Measurements from ENCODE around the gene STAG1. TPM values are rescaled to one million over a fixed set of nuclear protein-coding genes. Genes with fewer than 3 reads are reported as not detected.

STAG1 gene
- total and polyA plus RNA-seq, 2 experiments from 2014 or later, result 9.0 to 21.9 TPM

DNA sequence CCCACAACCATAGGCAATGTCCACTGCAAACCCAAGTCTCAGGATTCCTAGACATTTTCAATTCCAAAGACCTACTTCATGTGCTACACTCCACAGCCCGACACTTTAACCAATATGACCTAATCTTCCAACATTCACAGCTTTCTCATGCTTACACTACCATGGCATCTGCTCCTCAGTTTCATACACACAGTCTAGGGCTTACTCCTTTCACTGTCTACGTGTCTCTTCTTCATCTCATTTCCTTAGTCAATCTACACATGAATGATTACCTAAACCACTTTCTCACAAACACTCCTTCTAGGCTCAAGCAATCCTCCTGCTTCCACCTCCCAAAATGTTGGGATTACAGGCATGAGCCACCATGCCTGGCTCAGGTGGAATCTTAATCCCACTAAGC is 106.3 kb downstream of the STAG1 start:
- Histone ChIP-seq H2AFZ (no peak overlapping the region), H3K79me2 (replicated peaks; ENCODE audit: insufficient read depth) (peaks cover 99% of the 10 kb centered on the region), H3F3A (replicated peaks; ENCODE audit: low read depth) (no peaks in the 10 kb centered on the region), H3K4me1 (ENCODE audit: insufficient read depth) (no peaks in the 10 kb centered on the region), H4K20me1 (replicated peaks; ENCODE audit: insufficient read depth) (no peaks in the 10 kb centered on the region; the same call in 1 of the 2 replicates), H3K36me3 (ENCODE audit: insufficient read depth) (no peaks in the 10 kb centered on the region), H3K4me3 (no peak overlapping the region), H3K4me2 (no peak overlapping the region), H3K27me3 (ENCODE audit: insufficient read depth) (no peaks in the 10 kb centered on the region), H3K9me2 (ENCODE audit: insufficient read depth) (no peaks in the 10 kb centered on the region), H3K27ac (ENCODE audit: low read depth) (no peak overlapping the region)
- Mint-ChIP-seq H3K27ac (no peak overlapping the region), H3K9me3 (no peaks in the 10 kb centered on the region), H3K36me3 (ENCODE audit: low read depth) (no peaks in the 10 kb centered on the region), H3K4me3 (no peak overlapping the region), H3K4me1 (no peaks in the 10 kb centered on the region; the same call in 2 of the 3 replicates), H3K27me3 (ENCODE audit: insufficient read depth, low read depth, poor library complexity) (peaks cover 1% of the 10 kb centered on the region)
- ATAC-seq (no peak), DNase-seq (ENCODE audit: low spot score) (no peak)
- TF ChIP-seq NANOG (IDR thresholded peaks at IDR 0.05; ENCODE audit: borderline replicate concordance) (no peak), EZH2 (IDR thresholded peaks at IDR 0.05; ENCODE audit: low read depth, unreplicated experiment) (no peak), JUNB (IDR thresholded peaks at IDR 0.05; ENCODE audit: unreplicated experiment) (no peak), EZH2phosphoT487 (IDR thresholded peaks at IDR 0.05; ENCODE audit: unreplicated experiment) (no peak), STAT1 (IDR thresholded peaks at IDR 0.05; ENCODE audit: unreplicated experiment) (no peak), CREB1 (CRISPR knock-in tag; IDR thresholded peaks at IDR 0.05; ENCODE audit: low read depth) (no peak), POLR2AphosphoS5 (IDR thresholded peaks at IDR 0.05; ENCODE audit: low read depth) (no peak), ZNF114 (CRISPR knock-in tag; IDR thresholded peaks at IDR 0.05) (no peak), ZNF331 (CRISPR knock-in tag; IDR thresholded peaks at IDR 0.05; ENCODE audit: low read depth) (no peak)
- TF ChIP-seq, protein P1, sequence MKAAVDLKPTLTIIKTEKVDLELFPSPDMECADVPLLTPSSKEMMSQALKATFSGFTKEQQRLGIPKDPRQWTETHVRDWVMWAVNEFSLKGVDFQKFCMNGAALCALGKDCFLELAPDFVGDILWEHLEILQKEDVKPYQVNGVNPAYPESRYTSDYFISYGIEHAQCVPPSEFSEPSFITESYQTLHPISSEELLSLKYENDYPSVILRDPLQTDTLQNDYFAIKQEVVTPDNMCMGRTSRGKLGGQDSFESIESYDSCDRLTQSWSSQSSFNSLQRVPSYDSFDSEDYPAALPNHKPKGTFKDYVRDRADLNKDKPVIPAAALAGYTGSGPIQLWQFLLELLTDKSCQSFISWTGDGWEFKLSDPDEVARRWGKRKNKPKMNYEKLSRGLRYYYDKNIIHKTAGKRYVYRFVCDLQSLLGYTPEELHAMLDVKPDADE (IDR thresholded peaks at IDR 0.05), result no peak
- TF ChIP-seq, protein P2, sequence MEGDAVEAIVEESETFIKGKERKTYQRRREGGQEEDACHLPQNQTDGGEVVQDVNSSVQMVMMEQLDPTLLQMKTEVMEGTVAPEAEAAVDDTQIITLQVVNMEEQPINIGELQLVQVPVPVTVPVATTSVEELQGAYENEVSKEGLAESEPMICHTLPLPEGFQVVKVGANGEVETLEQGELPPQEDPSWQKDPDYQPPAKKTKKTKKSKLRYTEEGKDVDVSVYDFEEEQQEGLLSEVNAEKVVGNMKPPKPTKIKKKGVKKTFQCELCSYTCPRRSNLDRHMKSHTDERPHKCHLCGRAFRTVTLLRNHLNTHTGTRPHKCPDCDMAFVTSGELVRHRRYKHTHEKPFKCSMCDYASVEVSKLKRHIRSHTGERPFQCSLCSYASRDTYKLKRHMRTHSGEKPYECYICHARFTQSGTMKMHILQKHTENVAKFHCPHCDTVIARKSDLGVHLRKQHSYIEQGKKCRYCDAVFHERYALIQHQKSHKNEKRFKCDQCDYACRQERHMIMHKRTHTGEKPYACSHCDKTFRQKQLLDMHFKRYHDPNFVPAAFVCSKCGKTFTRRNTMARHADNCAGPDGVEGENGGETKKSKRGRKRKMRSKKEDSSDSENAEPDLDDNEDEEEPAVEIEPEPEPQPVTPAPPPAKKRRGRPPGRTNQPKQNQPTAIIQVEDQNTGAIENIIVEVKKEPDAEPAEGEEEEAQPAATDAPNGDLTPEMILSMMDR (conservative IDR thresholded peaks at IDR 0.05; ENCODE audit: low read depth in 2 of 2), result no peak
- TF ChIP-seq, protein P3, sequence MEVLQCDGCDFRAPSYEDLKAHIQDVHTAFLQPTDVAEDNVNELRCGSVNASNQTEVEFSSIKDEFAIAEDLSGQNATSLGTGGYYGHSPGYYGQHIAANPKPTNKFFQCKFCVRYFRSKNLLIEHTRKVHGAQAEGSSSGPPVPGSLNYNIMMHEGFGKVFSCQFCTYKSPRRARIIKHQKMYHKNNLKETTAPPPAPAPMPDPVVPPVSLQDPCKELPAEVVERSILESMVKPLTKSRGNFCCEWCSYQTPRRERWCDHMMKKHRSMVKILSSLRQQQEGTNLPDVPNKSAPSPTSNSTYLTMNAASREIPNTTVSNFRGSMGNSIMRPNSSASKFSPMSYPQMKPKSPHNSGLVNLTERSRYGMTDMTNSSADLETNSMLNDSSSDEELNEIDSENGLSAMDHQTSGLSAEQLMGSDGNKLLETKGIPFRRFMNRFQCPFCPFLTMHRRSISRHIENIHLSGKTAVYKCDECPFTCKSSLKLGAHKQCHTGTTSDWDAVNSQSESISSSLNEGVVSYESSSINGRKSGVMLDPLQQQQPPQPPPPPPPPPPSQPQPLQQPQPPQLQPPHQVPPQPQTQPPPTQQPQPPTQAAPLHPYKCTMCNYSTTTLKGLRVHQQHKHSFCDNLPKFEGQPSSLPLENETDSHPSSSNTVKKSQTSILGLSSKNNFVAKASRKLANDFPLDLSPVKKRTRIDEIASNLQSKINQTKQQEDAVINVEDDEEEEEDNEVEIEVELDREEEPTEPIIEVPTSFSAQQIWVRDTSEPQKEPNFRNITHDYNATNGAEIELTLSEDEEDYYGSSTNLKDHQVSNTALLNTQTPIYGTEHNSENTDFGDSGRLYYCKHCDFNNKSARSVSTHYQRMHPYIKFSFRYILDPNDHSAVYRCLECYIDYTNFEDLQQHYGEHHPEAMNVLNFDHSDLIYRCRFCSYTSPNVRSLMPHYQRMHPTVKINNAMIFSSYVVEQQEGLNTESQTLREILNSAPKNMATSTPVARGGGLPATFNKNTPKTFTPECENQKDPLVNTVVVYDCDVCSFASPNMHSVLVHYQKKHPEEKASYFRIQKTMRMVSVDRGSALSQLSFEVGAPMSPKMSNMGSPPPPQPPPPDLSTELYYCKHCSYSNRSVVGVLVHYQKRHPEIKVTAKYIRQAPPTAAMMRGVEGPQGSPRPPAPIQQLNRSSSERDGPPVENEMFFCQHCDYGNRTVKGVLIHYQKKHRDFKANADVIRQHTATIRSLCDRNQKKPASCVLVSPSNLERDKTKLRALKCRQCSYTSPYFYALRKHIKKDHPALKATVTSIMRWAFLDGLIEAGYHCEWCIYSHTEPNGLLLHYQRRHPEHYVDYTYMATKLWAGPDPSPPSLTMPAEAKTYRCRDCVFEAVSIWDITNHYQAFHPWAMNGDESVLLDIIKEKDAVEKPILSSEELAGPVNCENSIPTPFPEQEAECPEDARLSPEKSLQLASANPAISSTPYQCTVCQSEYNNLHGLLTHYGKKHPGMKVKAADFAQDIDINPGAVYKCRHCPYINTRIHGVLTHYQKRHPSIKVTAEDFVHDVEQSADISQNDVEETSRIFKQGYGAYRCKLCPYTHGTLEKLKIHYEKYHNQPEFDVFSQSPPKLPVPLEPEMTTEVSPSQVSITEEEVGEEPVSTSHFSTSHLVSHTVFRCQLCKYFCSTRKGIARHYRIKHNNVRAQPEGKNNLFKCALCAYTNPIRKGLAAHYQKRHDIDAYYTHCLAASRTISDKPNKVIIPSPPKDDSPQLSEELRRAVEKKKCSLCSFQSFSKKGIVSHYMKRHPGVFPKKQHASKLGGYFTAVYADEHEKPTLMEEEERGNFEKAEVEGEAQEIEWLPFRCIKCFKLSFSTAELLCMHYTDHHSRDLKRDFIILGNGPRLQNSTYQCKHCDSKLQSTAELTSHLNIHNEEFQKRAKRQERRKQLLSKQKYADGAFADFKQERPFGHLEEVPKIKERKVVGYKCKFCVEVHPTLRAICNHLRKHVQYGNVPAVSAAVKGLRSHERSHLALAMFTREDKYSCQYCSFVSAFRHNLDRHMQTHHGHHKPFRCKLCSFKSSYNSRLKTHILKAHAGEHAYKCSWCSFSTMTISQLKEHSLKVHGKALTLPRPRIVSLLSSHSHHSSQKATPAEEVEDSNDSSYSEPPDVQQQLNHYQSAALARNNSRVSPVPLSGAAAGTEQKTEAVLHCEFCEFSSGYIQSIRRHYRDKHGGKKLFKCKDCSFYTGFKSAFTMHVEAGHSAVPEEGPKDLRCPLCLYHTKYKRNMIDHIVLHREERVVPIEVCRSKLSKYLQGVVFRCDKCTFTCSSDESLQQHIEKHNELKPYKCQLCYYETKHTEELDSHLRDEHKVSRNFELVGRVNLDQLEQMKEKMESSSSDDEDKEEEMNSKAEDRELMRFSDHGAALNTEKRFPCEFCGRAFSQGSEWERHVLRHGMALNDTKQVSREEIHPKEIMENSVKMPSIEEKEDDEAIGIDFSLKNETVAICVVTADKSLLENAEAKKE (CRISPR knock-in tag; IDR thresholded peaks at IDR 0.05), result no peak
- TF ChIP-seq, protein P4, sequence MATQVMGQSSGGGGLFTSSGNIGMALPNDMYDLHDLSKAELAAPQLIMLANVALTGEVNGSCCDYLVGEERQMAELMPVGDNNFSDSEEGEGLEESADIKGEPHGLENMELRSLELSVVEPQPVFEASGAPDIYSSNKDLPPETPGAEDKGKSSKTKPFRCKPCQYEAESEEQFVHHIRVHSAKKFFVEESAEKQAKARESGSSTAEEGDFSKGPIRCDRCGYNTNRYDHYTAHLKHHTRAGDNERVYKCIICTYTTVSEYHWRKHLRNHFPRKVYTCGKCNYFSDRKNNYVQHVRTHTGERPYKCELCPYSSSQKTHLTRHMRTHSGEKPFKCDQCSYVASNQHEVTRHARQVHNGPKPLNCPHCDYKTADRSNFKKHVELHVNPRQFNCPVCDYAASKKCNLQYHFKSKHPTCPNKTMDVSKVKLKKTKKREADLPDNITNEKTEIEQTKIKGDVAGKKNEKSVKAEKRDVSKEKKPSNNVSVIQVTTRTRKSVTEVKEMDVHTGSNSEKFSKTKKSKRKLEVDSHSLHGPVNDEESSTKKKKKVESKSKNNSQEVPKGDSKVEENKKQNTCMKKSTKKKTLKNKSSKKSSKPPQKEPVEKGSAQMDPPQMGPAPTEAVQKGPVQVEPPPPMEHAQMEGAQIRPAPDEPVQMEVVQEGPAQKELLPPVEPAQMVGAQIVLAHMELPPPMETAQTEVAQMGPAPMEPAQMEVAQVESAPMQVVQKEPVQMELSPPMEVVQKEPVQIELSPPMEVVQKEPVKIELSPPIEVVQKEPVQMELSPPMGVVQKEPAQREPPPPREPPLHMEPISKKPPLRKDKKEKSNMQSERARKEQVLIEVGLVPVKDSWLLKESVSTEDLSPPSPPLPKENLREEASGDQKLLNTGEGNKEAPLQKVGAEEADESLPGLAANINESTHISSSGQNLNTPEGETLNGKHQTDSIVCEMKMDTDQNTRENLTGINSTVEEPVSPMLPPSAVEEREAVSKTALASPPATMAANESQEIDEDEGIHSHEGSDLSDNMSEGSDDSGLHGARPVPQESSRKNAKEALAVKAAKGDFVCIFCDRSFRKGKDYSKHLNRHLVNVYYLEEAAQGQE (IDR thresholded peaks at IDR 0.05; ENCODE audit: unreplicated experiment), result no peak
